A549 treated with RU486 at 1 μM for 4 hours (cell line): ENCODE results near the gene PCDHB12. TPM values are rescaled to one million over a fixed set of nuclear protein-coding genes. Genes with fewer than 3 reads are reported as not detected.

Source experiments
- total RNA-seq: library from RNA; stranded (reverse); fragments of 200-300 nt; extraction: Qiagen RNA extraction; gene quantifications from 5 replicates; pipeline ENCODE4 v1.2.3, GENCODE V29; 2022; ENCODE audit warnings: low read depth

PCDHB12 gene
- total RNA-seq, result 0.05 to 0.09 TPM in 2 of 5 replicates, not detected in the others

GRCh38 chr5:141208478-141208877 lies at the start of gene PCDHB12:
Gene PCDHB12 (plus strand): TSS chr5:141208719. CDS start chr5:141208908, 189 bp downstream.

GRCh38 chr5:141172381-141173204 lies 35.9 kb upstream of the PCDHB12 start, which contains the start of gene PCDHB7:
Gene PCDHB7 (plus strand): TSS chr5:141172644. CDS start chr5:141172836, 192 bp downstream.

GRCh38 chr5:141177577-141178191 lies 30.8 kb upstream of the PCDHB12 start, which contains the start of gene PCDHB8:
Gene PCDHB8 (plus strand): TSS chr5:141177790. CDS start chr5:141178035, 245 bp downstream.

GRCh38 chr5:141182248-141182647 lies 26.3 kb upstream of the PCDHB12 start, which contains the start of gene PCDHB16:
Gene PCDHB16 (plus strand): TSS chr5:141182387. CDS start chr5:141182560, 173 bp downstream.

GRCh38 chr5:141186897-141187512 lies 21.5 kb upstream of the PCDHB12 start, which contains the start of gene PCDHB9:
Gene PCDHB9 (plus strand): TSS chr5:141187161. CDS start chr5:141187319, 158 bp downstream.

GRCh38 chr5:141192110-141192725 lies 16.3 kb upstream of the PCDHB12 start, which contains the start of gene PCDHB10:
Gene PCDHB10 (plus strand): TSS chr5:141192353. CDS start chr5:141192553, 200 bp downstream.

GRCh38 chr5:141199359-141200235 lies 8.9 kb upstream of the PCDHB12 start, which contains the start of gene PCDHB11:
Gene PCDHB11 (plus strand): TSS chr5:141199627. CDS start chr5:141199775, 148 bp downstream.

GRCh38 chr5:141213656-141214339 lies 5.3 kb downstream of the PCDHB12 start, which contains the start of gene PCDHB13:
Gene PCDHB13 (plus strand): TSS chr5:141213919. CDS start chr5:141214124, 205 bp downstream.

GRCh38 chr5:141223112-141223783 lies 14.7 kb downstream of the PCDHB12 start, which contains the start of gene PCDHB14:
Gene PCDHB14 (plus strand): TSS chr5:141223343. CDS start chr5:141223506, 163 bp downstream.

GRCh38 chr5:141245250-141245717 lies 36.8 kb downstream of the PCDHB12 start, which contains the start of gene PCDHB15:
Gene PCDHB15 (plus strand): TSS chr5:141245395. CDS start chr5:141245579, 184 bp downstream.

Other genes starting within 250 kb of the PCDHB12 start
- 2.4 to 6.1 TPM (median 2.8 TPM) in 5 replicates for gene PCDHAC2, start 242.2 kb upstream of the PCDHB12 start, total RNA-seq
- gene PCDHB1, start 157.3 kb upstream of the PCDHB12 start, total RNA-seq, result not detected in 5 replicates
- gene PCDHB2, start 114.1 kb upstream of the PCDHB12 start, total RNA-seq, result 2.3 to 4.1 TPM (median 3.6 TPM) in 5 replicates
- 0.03 to 0.06 TPM in 2 of 5 replicates, not detected in the others for gene PCDHB3, start 108.2 kb upstream of the PCDHB12 start, total RNA-seq
- gene PCDHB4, start 86.9 kb upstream of the PCDHB12 start, total RNA-seq, result 0.03 to 0.08 TPM (median 0.05 TPM) in 5 replicates
- 1.5 to 1.8 TPM (median 1.6 TPM) in 5 replicates for gene PCDHB5, start 73.5 kb upstream of the PCDHB12 start, total RNA-seq
- gene PCDHB6, start 58.7 kb upstream of the PCDHB12 start, total RNA-seq, result 0.85 to 1.2 TPM (median 0.92 TPM) in 5 replicates
- gene PCDHB7, start 36.1 kb upstream of the PCDHB12 start, total RNA-seq, result not detected in 5 replicates
- 0.25 to 0.43 TPM (median 0.34 TPM) in 5 replicates for gene PCDHB8, start 30.9 kb upstream of the PCDHB12 start, total RNA-seq
- 0.04 to 0.30 TPM (median 0.07 TPM) in 5 replicates for gene PCDHB16, start 26.3 kb upstream of the PCDHB12 start, total RNA-seq
- 0.03 to 0.06 TPM in 2 of 5 replicates, not detected in the others for gene PCDHB9, start 21.6 kb upstream of the PCDHB12 start, total RNA-seq
- 0.06 TPM in 2 of 5 replicates, not detected in the others for gene PCDHB10, start 16.4 kb upstream of the PCDHB12 start, total RNA-seq
- 0.06 to 0.14 TPM (median 0.07 TPM) in 4 of 5 replicates, not detected in the other for gene PCDHB11, start 9.1 kb upstream of the PCDHB12 start, total RNA-seq
- gene PCDHB13, start 5.2 kb downstream of the PCDHB12 start, total RNA-seq, result 0.06 to 0.12 TPM (median 0.09 TPM) in 5 replicates
- 0.07 to 0.21 TPM (median 0.09 TPM) in 5 replicates for gene PCDHB14, start 14.6 kb downstream of the PCDHB12 start, total RNA-seq
- 0.06 to 0.10 TPM (median 0.08 TPM) in 3 of 5 replicates, not detected in the others for gene PCDHB15, start 36.7 kb downstream of the PCDHB12 start, total RNA-seq
- gene SLC25A2, start 95.3 kb downstream of the PCDHB12 start, total RNA-seq, result not detected in 5 replicates
- gene TAF7, start 112.1 kb downstream of the PCDHB12 start, total RNA-seq, result 53.0 to 78.7 TPM (median 74.4 TPM) in 5 replicates
- 0.31 to 0.42 TPM (median 0.35 TPM) in 5 replicates for gene PCDHGA1, start 121.8 kb downstream of the PCDHB12 start, total RNA-seq
- gene PCDHGA2, start 130.0 kb downstream of the PCDHB12 start, total RNA-seq, result 0.38 to 0.87 TPM (median 0.47 TPM) in 5 replicates
- gene PCDHGA3, start 135.1 kb downstream of the PCDHB12 start, total RNA-seq, result 0.03 TPM in 1 of 5 replicates, not detected in the others
- 1.2 to 2.3 TPM (median 1.9 TPM) in 5 replicates for gene PCDHGB1, start 141.4 kb downstream of the PCDHB12 start, total RNA-seq
- gene PCDHGA4, start 146.3 kb downstream of the PCDHB12 start, total RNA-seq, result 0.06 to 0.19 TPM (median 0.09 TPM) in 5 replicates
- 0.08 TPM in 2 of 5 replicates, not detected in the others for gene PCDHGB2, start 151.3 kb downstream of the PCDHB12 start, total RNA-seq
- gene PCDHGA5, start 155.4 kb downstream of the PCDHB12 start, total RNA-seq, result 0.07 to 0.30 TPM (median 0.13 TPM) in 5 replicates
- 0.17 to 0.30 TPM (median 0.23 TPM) in 5 replicates for gene PCDHGB3, start 161.5 kb downstream of the PCDHB12 start, total RNA-seq
- gene PCDHGA6, start 165.2 kb downstream of the PCDHB12 start, total RNA-seq, result 0.14 to 0.27 TPM (median 0.23 TPM) in 5 replicates
- gene PCDHGA7, start 174.0 kb downstream of the PCDHB12 start, total RNA-seq, result 0.67 to 1.1 TPM (median 0.88 TPM) in 5 replicates
- 0.56 to 1.1 TPM (median 0.93 TPM) in 5 replicates for gene PCDHGB4, start 179.0 kb downstream of the PCDHB12 start, total RNA-seq
- 0.03 TPM in 1 of 5 replicates, not detected in the others for gene PCDHGA8, start 183.9 kb downstream of the PCDHB12 start, total RNA-seq
- 2.0 to 3.0 TPM (median 2.5 TPM) in 5 replicates for gene PCDHGB5, start 189.2 kb downstream of the PCDHB12 start, total RNA-seq
- gene PCDHGA9, start 194.1 kb downstream of the PCDHB12 start, total RNA-seq, result 0.03 to 0.05 TPM (median 0.04 TPM) in 3 of 5 replicates, not detected in the others
- 0.06 to 0.15 TPM (median 0.09 TPM) in 5 replicates for gene PCDHGB6, start 199.3 kb downstream of the PCDHB12 start, total RNA-seq
- gene PCDHGA10, start 204.3 kb downstream of the PCDHB12 start, total RNA-seq, result not detected in 5 replicates
- 0.05 to 0.11 TPM (median 0.07 TPM) in 5 replicates for gene PCDHGB7, start 209.0 kb downstream of the PCDHB12 start, total RNA-seq
- 0.06 TPM in 1 of 5 replicates, not detected in the others for gene PCDHGA11, start 212.3 kb downstream of the PCDHB12 start, total RNA-seq
- 0.02 to 0.05 TPM in 2 of 5 replicates, not detected in the others for gene PCDHGA12, start 221.8 kb downstream of the PCDHB12 start, total RNA-seq